ENCODE results near the gene RBPJL. TPM values are rescaled to one million over a fixed set of nuclear protein-coding genes. Genes with fewer than 3 reads are reported as not detected.

The RBPJL gene
- total RNA-seq, 1 experiment from 2014 or later: not detected

- in situ Hi-C loops (cut with HindIII; ENCODE audit: low pct_unique_long_range_greater_than_20kb, low sequenced_read_pairs): no loop called here
- DNase-seq (ENCODE audit: low read depth): peak; percentile 78
These were observed 30.9 kb downstream of the RBPJL start for GRCh38 chr20:45337367-45338120.

- no peak for DNase-seq (ENCODE audit: low read depth)
- in situ Hi-C loops (cut with HindIII; ENCODE audit: low pct_unique_long_range_greater_than_20kb, low sequenced_read_pairs): no loop called here
These were observed 31.7 kb downstream of the RBPJL start for GRCh38 chr20:45338121-45339030.

GRCh38 chr20:45339084-45339483, 32.4 kb downstream of the RBPJL start:
- no peak for DNase-seq (ENCODE audit: low read depth)
- in situ Hi-C loops (cut with HindIII; ENCODE audit: low pct_unique_long_range_greater_than_20kb, low sequenced_read_pairs): no loop called here

DNA sequence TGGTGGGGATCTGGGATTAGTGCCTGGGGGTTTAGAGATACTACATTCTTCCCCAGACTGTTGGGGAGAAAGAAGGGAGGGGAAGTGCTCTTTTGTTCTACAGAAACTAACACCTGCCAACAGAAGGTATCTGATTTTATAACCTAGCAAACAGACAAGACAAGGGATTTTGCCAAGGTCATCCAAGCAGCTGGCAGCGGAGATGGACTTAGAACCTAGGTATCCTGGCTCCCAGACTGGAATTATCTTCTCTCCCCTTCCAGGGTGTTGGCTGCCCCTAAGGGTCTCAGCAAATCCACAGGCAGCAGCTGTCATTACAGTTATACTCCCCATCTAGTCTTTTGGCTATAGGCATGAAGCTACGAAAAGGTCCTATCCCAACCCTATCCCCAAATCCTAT, 33.2 kb downstream of the RBPJL start:
- no peak for DNase-seq (ENCODE audit: low read depth)
- in situ Hi-C loops (cut with HindIII; ENCODE audit: low pct_unique_long_range_greater_than_20kb, low sequenced_read_pairs): no loop called here

DNA sequence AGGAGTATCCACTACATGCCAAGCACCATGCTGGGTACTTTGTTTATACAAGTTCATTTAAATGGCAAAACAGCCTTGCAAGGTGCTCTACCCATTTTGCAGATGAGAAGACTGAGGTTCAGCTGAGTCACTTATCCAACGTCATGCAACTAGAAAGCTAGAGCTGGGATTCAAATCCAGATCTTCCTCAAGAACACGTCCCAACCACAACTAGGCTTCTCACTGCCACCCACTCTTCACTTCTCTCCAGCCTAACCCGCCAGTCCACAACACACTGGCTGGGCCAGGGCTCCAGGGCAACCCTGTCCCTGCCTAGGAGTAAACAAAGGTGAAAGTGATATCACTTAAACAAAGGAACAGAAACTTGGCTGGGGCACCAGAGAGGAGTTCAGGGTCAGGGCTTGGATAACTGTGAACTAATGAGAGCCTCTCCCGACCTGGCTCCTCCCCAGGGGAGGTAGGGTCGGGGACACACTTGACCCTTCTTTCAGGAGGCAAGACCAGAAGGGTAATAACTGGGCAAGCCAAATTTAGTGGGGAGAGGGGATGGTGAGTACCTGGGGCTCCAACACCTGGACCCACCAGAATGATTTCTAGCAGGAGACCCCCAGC, 33.7 kb downstream of the RBPJL start:
- in situ Hi-C loops (cut with HindIII; ENCODE audit: low pct_unique_long_range_greater_than_20kb, low sequenced_read_pairs): no loop called here
- DNase-seq (ENCODE audit: low read depth): no peak

- in situ Hi-C loops (cut with HindIII; ENCODE audit: low pct_unique_long_range_greater_than_20kb, low sequenced_read_pairs): no loop called here
- no peak for DNase-seq (ENCODE audit: low read depth)
These were observed 34.3 kb downstream of the RBPJL start for GRCh38 chr20:45340951-45341350.

- in situ Hi-C loops (cut with HindIII; ENCODE audit: low pct_unique_long_range_greater_than_20kb, low sequenced_read_pairs): no loop called here
These were observed 34.9 kb downstream of the RBPJL start for GRCh38 chr20:45341579-45341938.

GRCh38 chr20:45341939-45342854, 35.6 kb downstream of the RBPJL start:
- in situ Hi-C loops (cut with HindIII; ENCODE audit: low pct_unique_long_range_greater_than_20kb, low sequenced_read_pairs): no loop called here
- DNase-seq (ENCODE audit: low read depth): peak; percentile 73

More at GRCh38 chr20:45341579-45341938, 34.9 kb downstream of the RBPJL start:
- no peak for DNase-seq (ENCODE audit: low read depth)

GRCh38 chr20:45342855-45343531, 36.4 kb downstream of the RBPJL start:
- in situ Hi-C loops (cut with HindIII; ENCODE audit: low pct_unique_long_range_greater_than_20kb, low sequenced_read_pairs): no loop called here
- no peak for DNase-seq (ENCODE audit: low read depth)

GRCh38 chr20:45343532-45344167, 37.0 kb downstream of the RBPJL start:
- DNase-seq (ENCODE audit: low read depth): no peak

GRCh38 chr20:45344168-45344860, 37.7 kb downstream of the RBPJL start:
- peak; percentile 76 for DNase-seq (ENCODE audit: low read depth)
- in situ Hi-C loops (cut with HindIII; ENCODE audit: low pct_unique_long_range_greater_than_20kb, low sequenced_read_pairs): no loop called here

More at GRCh38 chr20:45343532-45344167, 37.0 kb downstream of the RBPJL start:
- in situ Hi-C loops (cut with HindIII; ENCODE audit: low pct_unique_long_range_greater_than_20kb, low sequenced_read_pairs): no loop called here

GRCh38 chr20:45345104-45345936, 38.7 kb downstream of the RBPJL start:
- in situ Hi-C loops (cut with HindIII; ENCODE audit: low pct_unique_long_range_greater_than_20kb, low sequenced_read_pairs): no loop called here

DNA sequence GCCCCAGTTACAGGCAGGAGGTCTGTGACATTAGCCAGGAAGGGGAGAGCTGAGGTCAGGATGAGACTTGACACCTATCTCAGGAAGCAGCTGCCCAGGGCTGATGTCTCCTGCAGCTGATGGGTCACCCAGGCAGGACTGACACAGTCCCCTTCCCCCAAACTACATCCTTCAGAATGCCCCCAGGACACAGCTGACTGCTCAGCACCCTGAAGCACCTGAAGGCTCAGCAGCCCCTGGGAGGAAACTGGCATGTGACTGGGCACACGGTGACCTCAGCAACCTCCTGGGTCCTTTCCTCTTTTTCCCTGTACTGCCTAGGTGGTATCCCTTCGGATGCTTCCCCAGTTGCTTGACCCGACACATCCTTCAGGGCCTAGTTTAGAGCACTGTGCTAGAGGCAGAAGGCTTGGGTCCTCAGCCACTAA, 39.7 kb downstream of the RBPJL start:
- in situ Hi-C loops (cut with HindIII; ENCODE audit: low pct_unique_long_range_greater_than_20kb, low sequenced_read_pairs): no loop called here
- DNase-seq (ENCODE audit: low read depth): no peak

More at GRCh38 chr20:45345104-45345936, 38.7 kb downstream of the RBPJL start:
- no peak for DNase-seq (ENCODE audit: low read depth)

GRCh38 chr20:45346851-45347250, 40.2 kb downstream of the RBPJL start:
- in situ Hi-C loops (cut with HindIII; ENCODE audit: low pct_unique_long_range_greater_than_20kb, low sequenced_read_pairs): no loop called here
- no peak for DNase-seq (ENCODE audit: low read depth)

GRCh38 chr20:45347297-45347935, 40.8 kb downstream of the RBPJL start:
- no peak for DNase-seq (ENCODE audit: low read depth)
- in situ Hi-C loops (cut with HindIII; ENCODE audit: low pct_unique_long_range_greater_than_20kb, low sequenced_read_pairs): no loop called here

All from Caki2 (cell line).